Ishikawa (cell line): ENCODE results near the gene SUOX.
A peak's percentile ranks its signal among the peaks of the same experiment; 100 is the strongest.

Experiments
- CEBPB ChIP-seq: IDR thresholded peaks from 2 replicates; pipeline ENCODE4 v1.6.1; 2012
- CREB1 ChIP-seq: IDR thresholded peaks from 2 replicates; pipeline ENCODE4 v1.6.1; 2012; ENCODE audit warnings: low read depth
- EGR1 ChIP-seq: IDR thresholded peaks from 2 replicates; pipeline ENCODE4 v1.6.1; 2012
- EP300 ChIP-seq: IDR thresholded peaks from 2 replicates; pipeline ENCODE4 v1.6.1; 2012; ENCODE audit warnings: borderline replicate concordance
- FOXM1 ChIP-seq: IDR thresholded peaks from 2 replicates; pipeline ENCODE4 v1.6.1; 2012; ENCODE audit warnings: low read depth, borderline replicate concordance
- NFIC ChIP-seq: IDR thresholded peaks from 2 replicates; pipeline ENCODE4 v1.6.1; 2012
- RAD21 ChIP-seq: IDR thresholded peaks from 2 replicates; pipeline ENCODE4 v1.6.1; 2012; ENCODE audit warnings: low read depth
- TAF1 ChIP-seq: IDR thresholded peaks from 2 replicates; pipeline ENCODE4 v1.6.1; 2012; ENCODE audit warnings: low read depth, mild to moderate bottlenecking
- TCF12 ChIP-seq: IDR thresholded peaks from 2 replicates; pipeline ENCODE4 v1.6.1; 2012; ENCODE audit warnings: low read depth
- TEAD4 ChIP-seq: IDR thresholded peaks from 2 replicates; pipeline ENCODE4 v1.6.1; 2012
- YY1 ChIP-seq: IDR thresholded peaks from 2 replicates; pipeline ENCODE4 v1.6.1; 2012; ENCODE audit warnings: low read depth
- ZBTB7A ChIP-seq: IDR thresholded peaks from 2 replicates; pipeline ENCODE4 v1.6.1; 2012; ENCODE audit warnings: low read depth
- TF ChIP-seq, protein P1 (sequence below): IDR thresholded peaks from 2 replicates; pipeline ENCODE4 v1.6.1; 2012; ENCODE audit warnings: low read depth, mild to moderate bottlenecking
- TF ChIP-seq, protein P2 (sequence below): IDR thresholded peaks from 2 replicates; pipeline ENCODE4 v1.6.1; 2012
- TF ChIP-seq, protein P3 (sequence below): IDR thresholded peaks from 2 replicates; pipeline ENCODE4 v1.6.1; 2012

SUOX gene

DNA sequence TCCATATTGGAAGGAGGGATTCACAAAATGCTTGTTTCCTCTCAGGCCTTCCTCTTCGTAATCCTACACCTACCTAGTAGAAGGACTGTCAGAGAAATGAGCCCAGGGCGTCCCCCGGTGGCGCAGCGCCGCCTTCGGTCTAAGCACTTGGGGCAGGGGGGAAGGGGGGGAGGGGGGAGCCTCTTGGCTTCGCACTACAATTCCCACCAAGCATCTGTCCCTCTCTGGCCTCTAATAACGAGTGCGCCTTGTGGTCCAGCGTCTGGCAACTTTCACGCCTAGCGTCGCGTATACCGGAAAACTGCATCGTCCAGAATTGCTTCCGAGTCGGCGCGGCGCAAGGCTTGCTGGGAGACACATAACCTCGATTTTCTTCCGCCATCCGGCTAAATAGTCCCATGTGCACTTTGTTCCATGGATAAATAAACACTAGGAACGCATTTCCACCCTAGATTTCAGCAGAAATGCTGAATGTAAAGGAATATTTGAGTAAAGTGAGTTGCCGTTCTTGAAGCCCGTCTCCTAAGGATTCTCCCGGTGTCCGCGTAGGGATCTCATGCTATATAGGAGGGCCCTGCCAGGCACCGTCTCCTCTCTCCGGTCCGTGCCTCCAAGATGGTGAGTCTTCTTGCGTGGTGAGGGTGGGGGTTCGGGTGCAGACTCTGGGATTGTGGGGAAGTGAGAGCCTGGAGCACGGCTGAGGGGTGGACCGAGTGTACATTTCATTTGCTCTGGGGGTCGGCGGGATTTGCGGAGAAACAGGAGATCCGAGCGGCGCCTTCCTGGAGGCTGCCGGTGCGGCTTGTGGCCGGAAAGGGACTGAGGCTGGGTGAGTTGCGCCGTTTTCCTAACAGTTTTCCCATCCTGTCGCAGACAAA lies 44.7 kb downstream of the SUOX start, which contains the start of gene RPS26:
Gene RPS26, plus strand, starts transcription at position 367 of the 878 bp plus-strand sequence. Its CDS starts 249 bp downstream, at position 616.
- TF ChIP-seq NFIC (peak; percentile 33; the same call in 1 of the 2 replicates), CREB1 (peak; percentile 78), TCF12 (peak; percentile 89), CEBPB (no peak), TEAD4 (peak; percentile 5), TAF1 (peak; percentile 99), EP300 (peak; percentile 64; the same call in 1 of the 2 replicates), YY1 (peak; percentile 88), FOXM1 (peak; percentile 78; the same call in 1 of the 2 replicates), ZBTB7A (no peak), RAD21 (peak; percentile 85), EGR1 (no peak; the same call in 1 of the 2 replicates)
- TF ChIP-seq, protein P1, sequence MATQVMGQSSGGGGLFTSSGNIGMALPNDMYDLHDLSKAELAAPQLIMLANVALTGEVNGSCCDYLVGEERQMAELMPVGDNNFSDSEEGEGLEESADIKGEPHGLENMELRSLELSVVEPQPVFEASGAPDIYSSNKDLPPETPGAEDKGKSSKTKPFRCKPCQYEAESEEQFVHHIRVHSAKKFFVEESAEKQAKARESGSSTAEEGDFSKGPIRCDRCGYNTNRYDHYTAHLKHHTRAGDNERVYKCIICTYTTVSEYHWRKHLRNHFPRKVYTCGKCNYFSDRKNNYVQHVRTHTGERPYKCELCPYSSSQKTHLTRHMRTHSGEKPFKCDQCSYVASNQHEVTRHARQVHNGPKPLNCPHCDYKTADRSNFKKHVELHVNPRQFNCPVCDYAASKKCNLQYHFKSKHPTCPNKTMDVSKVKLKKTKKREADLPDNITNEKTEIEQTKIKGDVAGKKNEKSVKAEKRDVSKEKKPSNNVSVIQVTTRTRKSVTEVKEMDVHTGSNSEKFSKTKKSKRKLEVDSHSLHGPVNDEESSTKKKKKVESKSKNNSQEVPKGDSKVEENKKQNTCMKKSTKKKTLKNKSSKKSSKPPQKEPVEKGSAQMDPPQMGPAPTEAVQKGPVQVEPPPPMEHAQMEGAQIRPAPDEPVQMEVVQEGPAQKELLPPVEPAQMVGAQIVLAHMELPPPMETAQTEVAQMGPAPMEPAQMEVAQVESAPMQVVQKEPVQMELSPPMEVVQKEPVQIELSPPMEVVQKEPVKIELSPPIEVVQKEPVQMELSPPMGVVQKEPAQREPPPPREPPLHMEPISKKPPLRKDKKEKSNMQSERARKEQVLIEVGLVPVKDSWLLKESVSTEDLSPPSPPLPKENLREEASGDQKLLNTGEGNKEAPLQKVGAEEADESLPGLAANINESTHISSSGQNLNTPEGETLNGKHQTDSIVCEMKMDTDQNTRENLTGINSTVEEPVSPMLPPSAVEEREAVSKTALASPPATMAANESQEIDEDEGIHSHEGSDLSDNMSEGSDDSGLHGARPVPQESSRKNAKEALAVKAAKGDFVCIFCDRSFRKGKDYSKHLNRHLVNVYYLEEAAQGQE, result no peak
- TF ChIP-seq, protein P2, sequence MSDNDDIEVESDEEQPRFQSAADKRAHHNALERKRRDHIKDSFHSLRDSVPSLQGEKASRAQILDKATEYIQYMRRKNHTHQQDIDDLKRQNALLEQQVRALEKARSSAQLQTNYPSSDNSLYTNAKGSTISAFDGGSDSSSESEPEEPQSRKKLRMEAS, result peak; percentile 90
- TF ChIP-seq, protein P3, sequence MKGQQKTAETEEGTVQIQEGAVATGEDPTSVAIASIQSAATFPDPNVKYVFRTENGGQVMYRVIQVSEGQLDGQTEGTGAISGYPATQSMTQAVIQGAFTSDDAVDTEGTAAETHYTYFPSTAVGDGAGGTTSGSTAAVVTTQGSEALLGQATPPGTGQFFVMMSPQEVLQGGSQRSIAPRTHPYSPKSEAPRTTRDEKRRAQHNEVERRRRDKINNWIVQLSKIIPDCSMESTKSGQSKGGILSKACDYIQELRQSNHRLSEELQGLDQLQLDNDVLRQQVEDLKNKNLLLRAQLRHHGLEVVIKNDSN, result peak; percentile 47; the same call in 1 of the 2 replicates

DNA sequence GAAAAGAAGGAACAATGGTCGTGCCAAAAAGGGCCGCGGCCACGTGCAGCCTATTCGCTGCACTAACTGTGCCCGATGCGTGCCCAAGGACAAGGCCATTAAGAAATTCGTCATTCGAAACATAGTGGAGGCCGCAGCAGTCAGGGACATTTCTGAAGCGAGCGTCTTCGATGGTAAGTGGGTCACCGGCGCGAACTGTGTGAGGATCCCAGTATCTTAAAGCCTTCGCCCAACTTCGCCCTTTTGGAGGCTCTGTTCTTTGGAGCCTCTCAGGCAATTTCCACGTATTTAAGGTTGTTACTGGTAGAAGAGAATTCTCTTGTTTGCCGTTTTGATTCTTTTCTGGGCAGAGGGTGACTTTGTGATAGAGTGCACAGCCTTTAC lies 45.3 kb downstream of the SUOX start:
- 0 out of 2 replicates have a peak, but pooled peaks have one; percentile 14 for TF ChIP-seq EP300

DNA sequence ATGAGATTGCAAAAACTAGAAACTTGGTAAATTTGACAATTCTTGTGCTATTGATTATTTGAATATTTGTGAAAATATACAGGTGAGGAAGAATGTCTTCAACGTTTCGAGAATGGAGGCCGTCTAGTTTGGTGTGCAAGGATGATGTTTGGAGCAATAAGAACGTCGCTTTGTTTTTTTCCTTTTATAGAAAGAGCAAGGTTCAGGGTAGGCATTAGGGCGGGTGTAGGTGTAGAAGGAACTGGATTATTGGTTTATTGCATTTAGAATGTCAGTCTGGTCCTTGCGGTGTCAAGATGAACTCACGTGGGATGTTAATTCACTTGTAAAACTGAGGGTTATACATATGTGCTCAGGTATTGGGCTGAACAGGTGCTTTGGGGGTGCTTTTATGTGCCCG lies 45.8 kb downstream of the SUOX start:
- TF ChIP-seq RAD21, result no peak
- no peak for TF ChIP-seq ZBTB7A
- no peak for TF ChIP-seq CEBPB
- TF ChIP-seq TCF12, result no peak
- no peak for TF ChIP-seq TAF1
- TF ChIP-seq CREB1, result no peak
- TF ChIP-seq EP300, result no peak
- TF ChIP-seq EGR1, result no peak
- TF ChIP-seq, protein P3, result no peak
- TF ChIP-seq FOXM1, result no peak

DNA sequence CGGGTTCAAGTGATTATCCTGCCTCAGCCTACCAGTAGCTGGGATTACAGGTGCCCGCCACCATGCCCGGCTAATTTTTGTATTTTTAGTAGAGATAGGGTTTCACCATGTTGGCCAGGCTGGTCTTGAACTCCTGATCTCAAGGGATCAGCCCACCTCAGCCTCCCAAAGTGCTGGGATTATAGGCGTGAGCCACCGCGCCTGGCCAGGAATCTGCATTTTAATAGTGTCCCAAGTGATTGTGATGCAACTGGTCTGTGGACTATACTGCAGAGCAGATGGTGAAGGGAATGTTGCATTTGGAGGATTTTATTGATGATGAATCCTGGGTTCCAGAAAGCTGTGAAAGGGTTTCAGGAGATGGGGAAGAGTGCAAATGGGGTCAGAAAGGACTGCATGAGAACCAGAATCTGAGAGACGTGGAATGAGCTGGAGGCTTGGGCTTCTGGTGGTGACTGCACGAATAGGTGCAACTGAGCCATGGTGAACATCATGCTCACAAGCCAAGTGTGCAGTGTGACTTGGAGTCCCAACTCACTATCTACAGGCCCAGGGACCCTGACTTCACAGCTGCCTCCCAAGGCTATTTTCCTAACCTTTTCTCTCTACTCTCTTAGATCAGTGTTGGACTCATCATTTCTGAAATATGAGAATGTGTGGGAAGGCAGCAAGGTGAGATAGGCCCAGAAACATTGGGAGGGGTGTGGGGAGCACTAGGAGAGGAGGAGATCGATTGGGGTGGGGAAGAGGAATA lies 49.1 kb downstream of the SUOX start:
- TF ChIP-seq, protein P2, result no peak
- no peak for TF ChIP-seq YY1
- TF ChIP-seq NFIC, result no peak
- TF ChIP-seq TCF12, result no peak
- no peak for TF ChIP-seq TAF1
- TF ChIP-seq ZBTB7A, result no peak
- no peak for TF ChIP-seq TEAD4
- no peak for TF ChIP-seq FOXM1
- TF ChIP-seq, protein P1, result no peak
- no peak for TF ChIP-seq EP300
- TF ChIP-seq, protein P3, result no peak
- TF ChIP-seq CEBPB, result no peak; the same call in 1 of the 2 replicates
- no peak for TF ChIP-seq RAD21
- TF ChIP-seq EGR1, result no peak
